ENCODE results near the gene OGFRL1.

DNA sequence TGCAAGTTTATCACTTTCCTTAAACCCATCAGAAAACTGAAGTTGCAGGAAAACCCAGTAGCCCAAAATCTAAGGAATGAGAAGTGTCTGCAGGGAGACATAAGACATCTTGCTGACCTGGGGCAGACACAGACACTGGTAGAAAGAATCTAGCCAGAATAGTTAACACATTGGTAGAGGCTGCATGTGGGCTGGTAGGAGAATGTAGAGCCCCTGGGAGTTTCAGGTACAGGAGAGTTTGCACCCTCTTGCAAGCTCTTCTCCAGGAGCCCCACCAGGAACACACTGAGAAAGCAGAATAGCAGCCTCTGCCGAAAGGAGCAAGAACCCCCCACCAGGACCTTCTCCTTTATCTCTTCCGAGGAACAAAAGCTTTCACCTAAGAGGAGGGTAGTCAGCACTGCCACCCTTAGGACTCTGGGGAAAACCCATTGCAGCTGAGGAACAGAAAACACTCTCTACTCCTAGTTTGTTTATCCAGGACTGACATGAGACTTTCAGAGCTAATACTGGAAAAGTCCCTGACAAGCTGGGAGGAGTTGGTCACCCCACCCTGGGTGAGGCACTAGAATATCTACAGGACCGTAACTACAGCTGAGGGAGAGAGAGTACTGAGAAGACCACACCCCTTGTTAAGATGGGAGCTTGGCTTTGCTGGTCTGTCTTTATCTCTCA lies 10.5 kb upstream of the OGFRL1 start:
- TF ChIP-seq, protein P1, sequence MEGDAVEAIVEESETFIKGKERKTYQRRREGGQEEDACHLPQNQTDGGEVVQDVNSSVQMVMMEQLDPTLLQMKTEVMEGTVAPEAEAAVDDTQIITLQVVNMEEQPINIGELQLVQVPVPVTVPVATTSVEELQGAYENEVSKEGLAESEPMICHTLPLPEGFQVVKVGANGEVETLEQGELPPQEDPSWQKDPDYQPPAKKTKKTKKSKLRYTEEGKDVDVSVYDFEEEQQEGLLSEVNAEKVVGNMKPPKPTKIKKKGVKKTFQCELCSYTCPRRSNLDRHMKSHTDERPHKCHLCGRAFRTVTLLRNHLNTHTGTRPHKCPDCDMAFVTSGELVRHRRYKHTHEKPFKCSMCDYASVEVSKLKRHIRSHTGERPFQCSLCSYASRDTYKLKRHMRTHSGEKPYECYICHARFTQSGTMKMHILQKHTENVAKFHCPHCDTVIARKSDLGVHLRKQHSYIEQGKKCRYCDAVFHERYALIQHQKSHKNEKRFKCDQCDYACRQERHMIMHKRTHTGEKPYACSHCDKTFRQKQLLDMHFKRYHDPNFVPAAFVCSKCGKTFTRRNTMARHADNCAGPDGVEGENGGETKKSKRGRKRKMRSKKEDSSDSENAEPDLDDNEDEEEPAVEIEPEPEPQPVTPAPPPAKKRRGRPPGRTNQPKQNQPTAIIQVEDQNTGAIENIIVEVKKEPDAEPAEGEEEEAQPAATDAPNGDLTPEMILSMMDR (conservative IDR thresholded peaks at IDR 0.05) = no peak
- TF ChIP-seq ZFX (IDR thresholded peaks at IDR 0.05) = no peak

Data from C4-2B (cell line).